GM18498 (cell line): ENCODE results near the gene SYCP1.
"Not testable (repeated sequence)": the region's sequence is repeated elsewhere in the genome, so short reads cannot be mapped to it uniquely, and the experiment has no call there.

Experiments used
- ATAC-seq: cut with Tn5 transposase; IDR thresholded peaks from one replicate; pipeline ENCODE4 v1.9.1; 2021; ENCODE audit warnings: mild to moderate bottlenecking, moderate library complexity; ENCODE audit not compliant: unreplicated experiment

SYCP1 gene, protein sequence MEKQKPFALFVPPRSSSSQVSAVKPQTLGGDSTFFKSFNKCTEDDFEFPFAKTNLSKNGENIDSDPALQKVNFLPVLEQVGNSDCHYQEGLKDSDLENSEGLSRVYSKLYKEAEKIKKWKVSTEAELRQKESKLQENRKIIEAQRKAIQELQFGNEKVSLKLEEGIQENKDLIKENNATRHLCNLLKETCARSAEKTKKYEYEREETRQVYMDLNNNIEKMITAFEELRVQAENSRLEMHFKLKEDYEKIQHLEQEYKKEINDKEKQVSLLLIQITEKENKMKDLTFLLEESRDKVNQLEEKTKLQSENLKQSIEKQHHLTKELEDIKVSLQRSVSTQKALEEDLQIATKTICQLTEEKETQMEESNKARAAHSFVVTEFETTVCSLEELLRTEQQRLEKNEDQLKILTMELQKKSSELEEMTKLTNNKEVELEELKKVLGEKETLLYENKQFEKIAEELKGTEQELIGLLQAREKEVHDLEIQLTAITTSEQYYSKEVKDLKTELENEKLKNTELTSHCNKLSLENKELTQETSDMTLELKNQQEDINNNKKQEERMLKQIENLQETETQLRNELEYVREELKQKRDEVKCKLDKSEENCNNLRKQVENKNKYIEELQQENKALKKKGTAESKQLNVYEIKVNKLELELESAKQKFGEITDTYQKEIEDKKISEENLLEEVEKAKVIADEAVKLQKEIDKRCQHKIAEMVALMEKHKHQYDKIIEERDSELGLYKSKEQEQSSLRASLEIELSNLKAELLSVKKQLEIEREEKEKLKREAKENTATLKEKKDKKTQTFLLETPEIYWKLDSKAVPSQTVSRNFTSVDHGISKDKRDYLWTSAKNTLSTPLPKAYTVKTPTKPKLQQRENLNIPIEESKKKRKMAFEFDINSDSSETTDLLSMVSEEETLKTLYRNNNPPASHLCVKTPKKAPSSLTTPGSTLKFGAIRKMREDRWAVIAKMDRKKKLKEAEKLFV

DNA sequence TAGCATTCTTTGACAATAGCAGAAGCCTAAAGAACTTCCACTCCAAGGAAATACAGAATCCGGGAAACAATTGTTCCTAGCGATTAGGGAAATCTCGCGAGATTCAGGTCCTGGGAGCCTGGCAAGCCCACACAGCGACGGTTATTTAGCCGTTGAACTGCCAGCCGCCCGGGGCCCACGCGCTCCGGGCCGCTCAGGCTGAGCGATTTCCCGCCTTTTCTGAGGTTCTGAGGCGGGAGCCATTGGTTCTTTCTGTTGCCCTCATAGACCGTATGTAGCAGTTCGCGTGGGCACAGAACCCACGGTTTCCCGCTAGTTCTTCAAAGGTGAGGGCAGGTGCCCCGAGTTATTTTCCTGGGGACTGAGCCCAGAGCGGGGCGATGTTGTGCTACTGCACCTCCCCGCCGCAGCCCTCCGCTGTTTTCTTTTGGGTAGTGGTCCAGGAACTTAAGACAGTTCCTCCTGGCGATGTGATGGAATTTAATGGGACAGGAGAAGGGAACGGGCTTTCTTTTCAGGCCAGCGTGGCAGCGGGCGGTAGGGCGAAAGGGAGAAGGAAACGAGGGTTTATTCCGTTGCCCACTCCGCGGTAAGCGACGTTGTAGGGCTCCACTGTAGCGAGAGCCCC is at the start of gene SYCP1:
SYCP1 (plus strand) TSS at position 171 of the 628 bp plus-strand sequence. CDS start 602 bp downstream, outside the sequence.
- ATAC-seq = no peak

DNA sequence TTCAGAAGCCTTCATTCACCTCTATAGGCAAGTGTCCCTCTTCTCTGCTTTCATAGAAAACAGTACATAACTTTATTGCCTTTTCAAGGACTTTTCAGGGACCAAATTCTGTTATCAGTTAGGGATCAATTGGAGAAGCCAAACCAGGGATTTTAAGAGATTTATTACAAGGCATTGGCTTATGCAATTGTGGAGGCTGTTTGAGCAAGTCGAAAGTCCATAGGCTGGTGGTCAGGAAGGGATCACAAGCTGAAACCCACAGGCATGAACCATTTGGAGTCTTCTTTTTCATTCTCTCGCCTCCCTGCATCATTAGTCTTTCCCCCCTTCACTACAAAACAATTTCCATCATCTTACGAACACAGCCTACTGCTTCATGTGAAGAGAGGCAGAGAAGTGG is 34.8 kb upstream of the SYCP1 start:
- ATAC-seq = no peak

DNA sequence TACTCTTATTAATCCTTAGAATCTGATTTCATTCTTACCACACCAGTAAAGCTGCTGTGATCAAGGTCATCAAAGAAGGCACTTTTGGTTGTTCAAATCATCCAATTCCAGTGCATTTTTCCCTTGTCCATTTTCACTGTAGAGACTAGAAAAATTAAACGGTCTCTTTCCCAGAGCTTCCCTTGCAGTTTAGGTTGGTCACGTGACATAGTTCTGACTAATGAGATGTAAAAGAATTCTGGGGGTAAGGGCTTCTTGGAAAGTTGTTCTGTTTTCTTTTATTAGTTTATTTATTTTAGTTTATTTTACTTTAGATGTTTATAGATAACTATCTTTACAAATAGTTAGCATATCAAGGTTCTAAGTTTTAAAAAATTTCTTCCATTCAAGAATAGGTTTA is 34.3 kb upstream of the SYCP1 start:
- no peak for ATAC-seq

DNA sequence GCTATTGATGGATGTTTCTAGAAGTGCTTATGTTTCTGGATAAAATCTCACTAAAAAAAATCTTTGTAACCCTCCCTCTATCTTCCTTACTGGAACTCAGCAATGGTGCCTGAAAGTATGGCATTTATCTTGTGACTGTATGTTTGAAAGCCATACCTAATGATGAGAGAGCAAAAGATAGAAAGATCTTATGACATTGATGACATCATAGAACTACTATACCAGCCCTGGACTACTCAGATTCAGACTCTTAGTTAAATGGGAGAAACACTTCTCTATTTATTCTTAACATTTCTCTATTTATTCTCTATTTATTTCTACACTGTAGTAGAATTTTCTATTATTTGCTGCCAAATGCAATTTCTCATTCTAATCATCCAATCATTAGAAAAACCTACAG is 32.7 kb upstream of the SYCP1 start:
- ATAC-seq = no peak

DNA sequence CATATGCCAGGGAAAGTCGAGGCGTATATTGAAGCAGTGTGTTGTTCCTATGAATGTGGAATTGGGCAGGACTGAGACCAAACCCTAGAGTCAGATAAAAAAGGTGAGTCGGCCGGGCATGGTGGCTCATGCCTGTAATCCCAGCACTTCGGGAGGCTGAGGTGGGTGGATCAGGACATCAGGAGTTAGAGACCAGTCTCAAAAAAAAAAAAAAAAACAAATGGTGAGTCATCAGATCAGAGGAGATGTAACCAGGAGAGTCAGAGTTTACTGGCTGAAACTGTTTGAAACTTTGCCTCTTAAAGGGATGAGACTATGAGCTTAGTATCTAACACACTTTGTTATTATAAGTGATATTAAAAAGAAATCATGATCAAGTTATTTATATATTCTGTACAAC is 26.4 kb upstream of the SYCP1 start:
- no peak for ATAC-seq

DNA sequence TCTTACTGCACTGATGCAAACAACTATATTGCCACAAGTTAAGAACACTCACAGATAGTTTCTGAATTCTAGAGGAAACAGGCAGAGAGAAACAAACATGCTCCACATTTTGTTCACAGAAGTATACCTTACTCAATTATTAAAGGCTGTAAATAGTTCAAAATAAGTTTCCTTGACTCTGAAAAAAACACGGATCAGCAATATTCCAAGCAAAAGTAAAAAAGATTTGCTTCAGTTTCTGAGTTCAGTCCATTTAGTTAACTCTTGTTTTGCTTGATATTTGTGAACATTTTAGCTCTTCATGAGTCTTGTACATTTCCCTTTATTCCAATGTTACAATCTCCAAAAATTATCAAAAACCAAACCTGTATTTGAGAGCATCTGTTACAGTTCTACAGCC is 24.6 kb upstream of the SYCP1 start:
- ATAC-seq = not testable (repeated sequence)

DNA sequence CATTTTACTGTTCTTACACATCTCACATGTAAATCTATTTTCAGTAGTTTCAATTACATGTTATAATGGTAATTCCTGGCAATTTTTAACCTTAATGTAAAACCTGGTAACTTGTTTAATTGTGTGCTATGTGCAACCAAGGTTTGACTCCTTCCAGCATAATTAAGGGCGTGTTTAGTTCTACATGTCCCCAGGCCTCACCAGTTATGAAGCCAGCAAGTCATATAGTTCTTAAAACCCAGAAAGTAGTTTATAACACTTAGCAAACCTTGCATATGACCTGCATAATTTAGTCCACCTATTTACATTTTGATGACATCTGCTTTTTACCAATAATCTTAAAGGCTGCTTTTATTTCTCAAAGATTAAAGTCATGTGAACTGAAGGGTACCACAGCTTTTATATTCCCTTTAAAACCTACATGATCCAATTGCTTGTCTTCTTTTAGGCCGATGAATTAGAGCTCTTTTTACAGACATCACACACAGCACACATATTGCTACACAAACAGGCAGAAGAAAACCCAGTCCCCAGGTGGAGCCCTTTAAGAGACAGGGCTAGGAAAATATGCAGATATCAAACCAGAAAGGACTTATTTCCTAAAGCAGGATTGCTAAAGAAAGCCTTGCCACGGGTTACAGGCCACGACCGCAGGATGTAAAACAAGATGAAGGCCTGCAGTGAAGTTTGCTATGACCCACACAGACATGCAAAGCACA is 23.2 kb upstream of the SYCP1 start:
- no peak for ATAC-seq

DNA sequence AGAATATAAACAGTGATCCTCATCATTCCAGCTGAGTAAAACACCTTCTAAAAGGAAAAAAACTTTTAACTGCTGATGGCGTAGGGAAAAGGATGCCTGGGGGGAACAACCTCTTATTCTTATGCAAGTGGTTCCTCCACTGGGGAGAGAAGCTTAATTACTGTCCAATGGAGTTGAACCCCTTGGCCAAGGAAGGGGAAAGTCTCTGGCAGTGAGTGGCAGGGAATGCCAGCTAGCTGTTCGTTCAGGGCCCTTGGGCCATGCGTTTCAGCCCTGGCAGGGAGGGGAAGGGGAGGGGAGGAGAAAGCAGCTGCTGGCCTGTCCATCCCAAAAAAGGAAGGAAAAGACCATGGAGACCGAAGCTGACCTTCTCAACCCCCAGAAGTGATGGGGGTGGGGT is 22.6 kb upstream of the SYCP1 start:
- ATAC-seq = no peak

DNA sequence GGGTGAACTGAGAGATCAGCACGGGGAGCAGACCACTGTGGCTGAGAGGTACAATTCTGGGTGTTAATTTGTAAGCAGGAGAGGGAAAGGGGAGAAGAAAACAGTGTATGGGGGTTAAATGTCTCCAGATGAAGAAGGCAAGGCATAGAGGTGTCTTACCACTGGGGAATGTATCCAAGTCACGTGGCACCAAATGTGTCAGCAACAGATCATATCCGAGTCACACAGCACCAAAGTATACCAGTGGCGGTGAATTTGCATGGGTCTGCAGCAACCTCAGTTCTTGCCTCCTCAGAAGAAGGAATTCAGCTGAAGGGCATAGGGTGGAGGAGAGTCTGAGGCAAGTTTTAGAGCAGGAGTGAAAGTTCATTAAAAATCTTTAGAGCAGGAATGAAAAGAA is 21.2 kb upstream of the SYCP1 start:
- no peak for ATAC-seq

DNA sequence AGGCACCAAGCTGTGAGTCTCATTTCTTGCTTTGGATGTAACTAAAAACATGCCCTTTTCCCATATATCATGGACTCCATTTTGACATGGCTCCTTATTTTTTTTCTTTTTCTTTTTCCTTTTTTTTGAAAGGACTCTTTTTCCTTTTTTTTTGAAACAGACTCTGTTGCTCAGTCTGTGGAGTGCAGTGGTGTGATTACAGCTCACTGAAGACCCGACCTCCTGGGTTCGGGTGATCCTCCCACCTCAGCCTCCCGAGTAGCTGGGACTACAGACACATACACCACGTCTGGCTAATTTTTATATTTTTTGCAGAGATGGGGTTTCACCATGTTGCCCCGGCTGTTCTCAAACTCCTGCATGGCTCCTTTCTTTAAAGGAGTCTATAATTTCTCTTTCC is 10.4 kb upstream of the SYCP1 start:
- no peak for ATAC-seq

DNA sequence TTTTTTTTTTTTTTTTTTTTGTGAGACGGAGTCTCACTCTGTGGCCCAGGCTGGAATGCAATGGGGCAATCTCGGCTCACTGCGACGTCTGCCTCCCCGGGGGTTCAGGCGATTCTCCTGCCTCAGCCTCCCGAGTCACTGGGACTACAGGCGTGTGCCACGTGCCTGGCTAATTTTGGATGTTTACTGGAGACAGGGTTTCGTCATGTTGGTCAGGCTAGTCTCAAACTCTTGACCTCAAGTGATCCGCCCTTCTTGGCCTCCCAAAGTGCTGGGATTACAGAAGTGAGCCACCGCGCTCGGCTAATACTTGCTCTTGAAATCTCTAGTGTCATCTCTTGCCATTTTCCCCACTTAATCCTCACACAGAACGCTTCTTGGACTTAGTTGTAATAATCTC is 1.1 kb upstream of the SYCP1 start:
- ATAC-seq = no peak

DNA sequence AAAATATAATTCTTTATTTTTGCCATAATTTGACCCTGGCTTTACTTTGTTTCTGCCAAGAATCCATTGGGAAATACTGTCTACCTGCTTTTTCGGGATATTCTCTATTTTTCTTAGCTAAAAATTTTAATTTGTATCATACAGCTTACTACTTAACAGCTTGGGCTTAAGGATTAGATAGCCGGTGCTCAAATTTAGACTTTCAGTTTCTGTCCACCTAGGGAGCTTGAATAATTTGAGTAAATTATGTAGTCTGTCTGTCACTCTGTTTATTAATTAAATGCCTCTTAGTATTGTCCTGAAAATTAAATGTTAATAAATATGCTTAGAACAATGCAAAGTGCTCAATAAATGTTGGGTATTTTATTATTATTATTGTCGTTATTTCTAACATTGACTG is 6.7 kb downstream of the SYCP1 start:
- ATAC-seq = no peak

DNA sequence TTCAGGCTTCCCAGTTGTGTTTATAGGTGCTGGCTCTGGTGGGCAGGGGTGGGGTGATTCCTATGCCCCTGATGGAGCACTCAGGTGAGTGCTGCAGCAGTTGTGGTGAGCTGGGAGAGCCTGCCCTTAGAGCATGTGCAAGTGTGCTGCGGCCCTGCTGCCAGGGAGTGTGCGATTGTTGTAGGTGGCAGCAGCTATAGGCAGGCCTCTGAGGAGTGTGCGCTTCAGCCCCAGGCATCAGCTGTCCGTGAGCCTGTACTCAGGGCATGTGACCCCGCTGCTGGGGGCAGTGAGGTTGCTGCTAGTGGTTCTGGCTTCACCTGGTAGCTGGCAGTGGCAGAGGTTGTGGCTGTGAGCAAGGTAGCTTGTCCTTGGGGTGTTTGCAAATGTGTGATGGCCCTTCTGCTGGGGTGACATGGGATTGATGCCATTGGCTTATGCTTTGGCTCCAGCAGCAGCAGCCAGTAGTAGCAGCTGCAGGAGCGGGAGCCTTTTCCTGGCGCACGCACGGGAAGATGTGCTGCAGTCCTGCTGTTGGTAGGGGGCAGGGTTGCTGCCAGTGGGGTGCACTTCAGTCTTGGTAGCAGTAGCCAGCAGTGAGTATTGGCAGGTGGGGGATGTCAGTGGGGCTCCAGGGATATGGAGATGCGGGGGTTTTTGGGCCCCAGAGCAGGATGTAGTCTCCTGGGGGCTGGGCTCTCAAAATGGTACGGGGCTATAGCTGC is 37.7 kb downstream of the SYCP1 start:
- no peak for ATAC-seq

DNA sequence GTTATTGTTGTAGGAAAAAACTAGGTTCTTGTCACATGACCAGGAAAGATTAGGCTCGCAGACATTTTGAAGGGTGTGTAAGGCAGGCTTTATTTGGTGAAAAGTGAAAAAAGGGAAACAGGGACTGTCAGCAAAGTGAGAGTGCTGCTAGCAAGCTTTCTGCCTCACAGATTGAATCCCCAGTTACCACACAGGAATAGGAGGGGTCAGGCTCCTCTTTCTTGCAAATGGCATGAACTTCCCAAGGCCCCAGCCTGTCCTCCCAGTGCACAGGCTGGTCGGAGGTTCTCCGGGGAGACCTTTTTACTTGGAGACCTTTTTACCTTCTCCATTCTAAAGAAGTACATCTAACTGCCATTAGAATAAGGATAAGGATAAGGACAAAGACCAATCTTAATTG is 42.1 kb downstream of the SYCP1 start:
- no peak for ATAC-seq

DNA sequence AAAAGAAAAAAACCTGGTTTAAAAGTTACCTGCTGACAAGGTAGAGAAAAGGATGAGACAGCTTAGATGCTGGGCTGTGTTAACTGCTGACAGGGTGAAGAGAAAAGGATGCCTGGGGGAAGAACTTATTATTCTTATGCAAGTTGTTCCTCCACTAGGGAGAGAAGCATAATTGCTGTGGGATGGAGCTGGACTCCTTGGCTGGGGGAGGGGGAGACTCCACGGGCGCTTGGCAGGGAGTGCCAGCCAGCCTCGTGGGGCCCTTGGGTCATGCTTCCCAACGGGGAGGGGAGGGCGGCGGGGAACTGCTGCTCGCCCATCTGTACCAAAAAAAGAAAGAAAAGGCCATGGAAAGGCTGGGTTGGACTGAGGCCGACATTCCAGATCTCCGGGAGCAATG is 47.2 kb downstream of the SYCP1 start:
- ATAC-seq = no peak

DNA sequence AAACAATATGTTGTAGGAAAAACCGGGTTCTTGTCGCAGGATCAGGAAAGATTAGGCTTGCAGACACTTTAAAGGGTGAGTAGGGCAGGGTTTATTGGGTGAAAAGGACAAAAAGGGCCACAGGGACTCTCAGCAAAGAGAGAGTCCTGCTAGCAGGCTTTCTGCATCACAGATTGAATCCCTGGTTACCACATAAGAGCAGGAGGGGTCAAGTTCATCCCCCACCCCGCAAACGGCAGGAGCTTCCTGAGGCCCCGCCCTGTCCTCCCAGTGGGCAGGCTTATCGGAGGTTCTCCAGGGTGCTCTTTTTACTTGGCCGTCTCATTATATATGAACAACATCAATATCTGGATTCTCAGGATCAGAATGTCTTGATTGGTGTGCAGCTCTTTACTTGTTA is 47.7 kb downstream of the SYCP1 start:
- no peak for ATAC-seq

DNA sequence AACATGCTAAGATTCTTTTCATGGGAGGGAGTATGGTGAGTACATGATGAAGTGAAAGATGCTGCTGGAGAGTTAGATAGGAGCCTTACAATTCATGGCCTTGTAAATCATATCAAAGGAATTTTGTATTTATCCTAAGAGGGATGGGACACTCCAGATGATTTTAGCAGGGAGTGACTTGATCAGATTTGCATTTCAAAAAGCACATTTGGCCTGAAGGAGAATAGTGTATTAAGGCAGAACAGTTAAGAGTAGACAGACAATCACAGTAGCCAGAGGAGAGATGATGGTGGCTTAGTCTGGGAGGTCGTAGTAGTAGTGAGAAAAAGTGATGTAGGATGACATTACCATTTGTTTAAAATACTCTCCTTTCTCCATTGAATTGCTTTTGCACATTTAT is 48.8 kb downstream of the SYCP1 start:
- no peak for ATAC-seq

DNA sequence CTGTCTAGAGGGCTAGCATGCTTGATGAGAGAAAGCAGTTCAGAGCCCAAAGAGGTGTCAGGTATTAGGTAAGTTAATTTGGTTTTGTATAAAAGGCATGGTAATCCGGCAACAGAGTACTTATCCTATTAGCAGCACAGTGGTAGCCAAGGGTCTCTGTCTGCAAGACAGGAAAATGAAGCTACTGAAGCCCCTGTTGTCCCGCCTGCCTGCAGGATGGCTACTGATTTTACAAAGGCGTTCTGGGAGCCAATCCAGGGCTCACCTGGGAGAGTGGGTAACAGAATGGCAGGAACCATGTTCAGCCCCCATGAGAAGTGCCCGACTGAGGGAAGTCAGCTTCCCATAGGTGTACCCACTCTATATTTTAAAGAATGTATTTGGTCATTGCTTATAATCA is 61.1 kb downstream of the SYCP1 start:
- not testable (repeated sequence) for ATAC-seq

DNA sequence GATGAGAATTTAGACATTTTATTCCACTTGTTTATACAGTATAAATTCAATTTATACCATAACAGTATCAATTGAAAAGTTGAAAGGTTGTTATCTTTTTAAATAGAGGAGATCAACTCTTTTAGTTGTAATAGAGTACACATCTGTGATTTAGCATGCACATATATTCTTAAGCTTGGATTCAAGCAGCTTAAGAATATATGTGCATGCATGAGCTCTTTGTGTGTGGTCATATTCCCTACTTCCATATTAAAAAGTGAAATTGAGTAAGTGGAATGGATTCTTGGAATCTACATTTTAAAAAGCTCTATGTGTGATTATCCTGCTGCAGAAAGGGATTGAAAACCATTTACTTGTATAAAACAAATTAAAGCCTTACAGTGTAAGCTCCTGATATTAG is 71.9 kb downstream of the SYCP1 start:
- ATAC-seq = no peak

DNA sequence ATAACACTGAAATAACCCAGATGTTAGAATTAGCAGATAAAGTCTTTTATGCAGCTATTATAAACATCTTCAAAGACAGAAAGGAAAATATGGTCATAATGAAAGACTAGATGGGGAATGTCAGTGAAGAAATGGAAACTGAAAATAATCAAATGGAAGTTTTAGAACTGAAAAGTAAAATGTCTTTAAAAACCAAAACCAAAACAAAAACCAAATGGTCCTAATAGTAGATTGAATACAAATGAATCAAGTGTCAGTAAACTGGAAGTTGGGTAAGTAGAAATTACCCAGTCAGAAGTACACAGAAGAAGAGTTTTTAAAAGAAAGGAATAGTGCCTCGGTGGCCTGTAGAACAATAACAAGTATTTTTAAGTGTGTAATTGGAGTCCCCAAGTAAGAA is 72.7 kb downstream of the SYCP1 start:
- ATAC-seq = no peak
